Tibial nerve (tissue), 4 donors: ENCODE measurements around the gene MARVELD3.

Experiments
- EP300 ChIP-seq, 2 donors: sonication (generic); formaldehyde crosslinking; IDR thresholded peaks; one replicate each; pipeline ENCODE4 v1.6.1; 2017; ENCODE audit warnings: antibody characterized with exemption in 2 of 2, mild to moderate bottlenecking in 1 of 2
- TF ChIP-seq, protein P1 (sequence below), 5 experiments: fragments of 200-600 bp in 3 of 5; fragments of 450-650 bp in 2 of 5; sonication (generic) in 3 of 5; IDR thresholded peaks; one replicate each; pipeline ENCODE4 v1.5.1; 2016 to 2019; ENCODE audit warnings: antibody characterized with exemption in 5 of 5, mild to moderate bottlenecking in 3 of 5, moderate library complexity in 2 of 5

DNA sequence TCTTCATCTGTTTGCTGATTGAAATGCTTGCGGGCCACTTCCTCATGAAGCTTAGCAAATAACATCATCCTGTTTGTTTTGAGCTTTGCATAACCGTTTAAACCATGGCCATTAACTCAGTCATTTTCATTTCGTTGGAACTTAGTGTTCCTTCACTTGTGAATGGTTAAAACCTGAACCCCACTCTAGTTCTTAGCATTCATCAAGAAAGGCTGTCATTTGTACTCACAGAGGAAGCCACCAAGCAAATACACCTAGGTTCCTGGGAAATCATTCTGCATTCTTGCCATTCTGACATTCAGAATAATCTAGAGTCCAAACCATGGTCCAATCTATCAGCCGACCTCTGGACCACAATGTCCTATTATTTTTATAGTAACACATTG lies 40.7 kb upstream of the MARVELD3 start:
- TF ChIP-seq, protein P1, sequence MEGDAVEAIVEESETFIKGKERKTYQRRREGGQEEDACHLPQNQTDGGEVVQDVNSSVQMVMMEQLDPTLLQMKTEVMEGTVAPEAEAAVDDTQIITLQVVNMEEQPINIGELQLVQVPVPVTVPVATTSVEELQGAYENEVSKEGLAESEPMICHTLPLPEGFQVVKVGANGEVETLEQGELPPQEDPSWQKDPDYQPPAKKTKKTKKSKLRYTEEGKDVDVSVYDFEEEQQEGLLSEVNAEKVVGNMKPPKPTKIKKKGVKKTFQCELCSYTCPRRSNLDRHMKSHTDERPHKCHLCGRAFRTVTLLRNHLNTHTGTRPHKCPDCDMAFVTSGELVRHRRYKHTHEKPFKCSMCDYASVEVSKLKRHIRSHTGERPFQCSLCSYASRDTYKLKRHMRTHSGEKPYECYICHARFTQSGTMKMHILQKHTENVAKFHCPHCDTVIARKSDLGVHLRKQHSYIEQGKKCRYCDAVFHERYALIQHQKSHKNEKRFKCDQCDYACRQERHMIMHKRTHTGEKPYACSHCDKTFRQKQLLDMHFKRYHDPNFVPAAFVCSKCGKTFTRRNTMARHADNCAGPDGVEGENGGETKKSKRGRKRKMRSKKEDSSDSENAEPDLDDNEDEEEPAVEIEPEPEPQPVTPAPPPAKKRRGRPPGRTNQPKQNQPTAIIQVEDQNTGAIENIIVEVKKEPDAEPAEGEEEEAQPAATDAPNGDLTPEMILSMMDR (IDR thresholded peaks at IDR 0.05) = no peak
- no peak for TF ChIP-seq EP300 (IDR thresholded peaks at IDR 0.05)
